SKM-1 treated with dmso at 0.1 percent for 144 hours (cell line): ENCODE measurements around the gene KCNJ6.

Experiments
- DNase-seq: peaks from one replicate; lab custom pipeline; 2025; ENCODE audit not compliant: unreplicated experiment; lab: John Stamatoyannopoulos, UW

The KCNJ6 gene

DNA sequence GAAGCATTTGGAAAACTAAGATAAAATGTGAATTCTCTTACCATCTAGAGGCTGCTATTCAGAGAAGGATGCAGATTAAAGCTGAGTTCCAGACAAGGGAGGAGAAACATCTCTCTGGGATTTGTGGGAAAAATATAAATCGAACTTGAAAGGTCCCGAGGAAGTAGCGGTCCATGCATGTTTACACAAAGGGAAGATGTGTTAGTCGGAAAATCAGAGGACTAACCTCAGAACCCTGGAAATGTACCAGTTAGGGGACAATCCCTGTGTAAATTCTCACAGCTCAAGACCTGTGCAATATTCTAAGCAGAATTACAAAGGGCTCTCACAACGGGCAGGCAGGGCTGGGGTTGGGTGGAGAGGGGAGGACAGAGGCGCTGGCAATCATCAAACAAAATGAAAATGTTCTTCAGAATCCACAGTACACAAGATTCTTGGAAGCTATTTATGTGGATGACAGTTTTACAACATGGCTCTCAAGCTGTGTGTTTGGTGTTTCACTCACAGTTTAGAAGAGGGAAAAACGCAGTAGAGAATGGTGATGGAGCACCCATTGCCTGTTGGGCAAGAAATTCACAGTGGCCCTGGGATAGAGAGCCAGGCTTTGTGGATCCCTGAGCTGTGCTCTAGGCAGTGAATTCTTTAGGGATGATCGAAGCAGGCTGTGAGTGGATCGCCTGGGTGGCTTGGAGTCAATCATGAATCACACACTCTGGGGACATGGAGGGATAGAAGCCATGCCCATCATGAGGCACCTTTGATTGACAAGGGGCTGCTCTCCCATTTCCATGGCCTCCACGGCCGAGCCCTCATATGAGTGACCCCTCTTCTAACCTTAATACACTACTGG is 47.6 kb downstream of the KCNJ6 start:
- DNase-seq = no peak

DNA sequence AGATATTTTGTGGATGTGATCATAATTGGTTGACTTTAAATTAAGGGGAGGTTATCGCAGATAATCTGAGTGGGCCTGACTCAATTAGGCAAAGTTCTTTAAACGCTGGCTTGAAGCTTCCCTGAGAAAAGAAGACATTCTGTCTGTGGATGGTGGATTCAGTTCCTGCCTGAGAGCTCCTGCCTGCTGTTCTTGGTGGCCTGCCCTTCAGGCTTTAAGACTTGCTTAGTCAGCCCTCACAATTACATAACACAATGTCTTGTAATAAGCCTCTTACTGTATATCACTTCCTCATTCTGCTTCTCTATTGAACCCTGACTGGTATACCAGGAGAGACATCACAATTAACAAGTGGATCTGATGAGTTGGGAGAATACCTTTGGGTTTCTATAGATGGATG is 50.2 kb downstream of the KCNJ6 start:
- DNase-seq = peak; percentile 96

GRCh38 chr21:37865156-37865555 is 51.1 kb downstream of the KCNJ6 start:
- DNase-seq = no peak

- DNase-seq = no peak
Measured at GRCh38 chr21:37863842-37864241, 52.4 kb downstream of the KCNJ6 start.

GRCh38 chr21:37862536-37862935 is 53.7 kb downstream of the KCNJ6 start:
- DNase-seq = peak; percentile 59

GRCh38 chr21:37861561-37861960 is 54.7 kb downstream of the KCNJ6 start:
- no peak for DNase-seq

DNA sequence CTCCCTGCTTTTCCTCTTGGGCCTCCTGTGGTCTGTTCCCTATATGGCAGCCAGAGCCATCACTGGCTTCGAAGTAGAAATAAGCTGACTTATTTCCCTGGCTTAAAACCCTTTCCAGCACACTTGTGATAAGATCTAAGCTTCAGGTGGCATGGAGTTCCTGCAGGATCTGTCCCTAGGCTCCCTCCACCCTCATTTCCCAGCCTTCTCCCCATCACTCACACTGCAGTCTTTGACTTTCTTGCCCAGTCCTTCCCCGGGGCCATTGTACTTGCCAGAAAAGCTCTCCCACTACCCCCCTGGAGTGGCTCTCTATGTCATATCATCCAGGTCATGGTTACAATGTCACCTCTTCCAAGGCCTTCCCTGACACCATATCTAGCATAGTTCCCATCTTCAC is 55.8 kb downstream of the KCNJ6 start:
- DNase-seq = no peak

- DNase-seq = no peak
Measured at GRCh38 chr21:37855647-37856625, 60.3 kb downstream of the KCNJ6 start.

DNA sequence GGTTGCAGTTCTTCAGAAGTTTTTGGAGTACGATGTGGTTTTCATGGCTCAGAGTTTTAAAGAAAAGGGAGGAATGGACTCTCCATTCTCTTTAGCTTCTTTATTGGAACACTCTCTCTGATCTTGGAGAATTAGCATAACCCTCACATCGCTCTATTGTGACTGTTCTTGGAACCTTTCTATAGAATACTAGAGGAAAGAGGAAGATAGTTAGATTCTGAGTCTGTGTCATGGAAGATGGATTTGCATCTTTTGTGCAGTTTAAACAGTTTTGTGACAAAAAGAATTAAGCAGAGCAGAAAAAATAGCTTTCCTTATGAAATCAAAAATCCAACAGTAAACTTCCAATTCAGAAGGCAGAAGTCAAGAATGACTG is 61.0 kb downstream of the KCNJ6 start:
- no peak for DNase-seq

DNA sequence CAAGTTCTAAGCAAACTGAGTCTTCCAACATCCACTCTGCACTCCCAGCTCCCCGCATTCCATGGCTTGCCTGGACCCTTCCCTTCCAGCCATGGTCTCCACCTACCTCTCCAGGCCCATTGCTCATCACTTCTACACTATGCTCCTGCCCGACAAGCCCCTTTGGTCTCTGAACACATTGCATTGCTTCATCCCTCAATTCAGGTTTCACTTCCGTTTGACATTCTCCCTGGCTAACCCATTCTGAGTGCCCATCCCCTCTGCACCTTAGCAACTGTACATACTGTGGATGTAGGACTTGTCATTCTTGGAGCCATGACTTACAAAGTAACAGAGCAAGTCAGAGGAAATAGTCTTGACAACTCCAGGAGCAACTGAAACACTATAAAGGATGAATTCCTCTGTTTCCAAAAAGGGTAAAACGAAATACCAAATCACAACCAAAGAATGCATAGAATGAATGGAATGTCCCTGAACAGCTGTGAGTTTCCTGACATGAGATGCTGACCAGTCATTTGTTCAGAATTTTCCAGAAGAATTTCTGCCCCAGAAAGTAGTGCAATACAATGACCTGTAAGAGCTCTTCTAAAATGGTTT is 66.7 kb downstream of the KCNJ6 start:
- peak; percentile 0 for DNase-seq

- DNase-seq = no peak
Measured at GRCh38 chr21:37848721-37849490, 67.4 kb downstream of the KCNJ6 start.

- DNase-seq = no peak
Measured at GRCh38 chr21:37845535-37845934, 70.7 kb downstream of the KCNJ6 start.

DNA sequence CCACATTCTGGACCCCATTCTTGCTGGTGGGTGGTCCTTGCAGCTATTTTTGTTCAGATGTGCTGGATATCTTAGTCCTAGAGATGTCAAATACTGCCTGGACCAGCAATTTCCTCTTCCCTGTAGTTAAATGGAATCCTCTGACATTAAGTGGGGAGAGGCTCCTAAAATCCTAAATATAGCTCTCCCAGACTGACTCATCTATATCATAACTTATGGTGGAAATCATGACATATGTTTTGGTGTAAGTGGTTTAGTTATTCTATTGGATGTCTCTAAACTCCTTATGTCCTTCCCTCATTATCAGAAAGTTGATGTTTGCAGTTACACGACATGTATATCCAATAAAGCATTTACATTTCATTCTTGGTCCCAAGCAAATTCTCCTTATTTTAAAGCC is 73.1 kb downstream of the KCNJ6 start:
- DNase-seq = no peak

DNA sequence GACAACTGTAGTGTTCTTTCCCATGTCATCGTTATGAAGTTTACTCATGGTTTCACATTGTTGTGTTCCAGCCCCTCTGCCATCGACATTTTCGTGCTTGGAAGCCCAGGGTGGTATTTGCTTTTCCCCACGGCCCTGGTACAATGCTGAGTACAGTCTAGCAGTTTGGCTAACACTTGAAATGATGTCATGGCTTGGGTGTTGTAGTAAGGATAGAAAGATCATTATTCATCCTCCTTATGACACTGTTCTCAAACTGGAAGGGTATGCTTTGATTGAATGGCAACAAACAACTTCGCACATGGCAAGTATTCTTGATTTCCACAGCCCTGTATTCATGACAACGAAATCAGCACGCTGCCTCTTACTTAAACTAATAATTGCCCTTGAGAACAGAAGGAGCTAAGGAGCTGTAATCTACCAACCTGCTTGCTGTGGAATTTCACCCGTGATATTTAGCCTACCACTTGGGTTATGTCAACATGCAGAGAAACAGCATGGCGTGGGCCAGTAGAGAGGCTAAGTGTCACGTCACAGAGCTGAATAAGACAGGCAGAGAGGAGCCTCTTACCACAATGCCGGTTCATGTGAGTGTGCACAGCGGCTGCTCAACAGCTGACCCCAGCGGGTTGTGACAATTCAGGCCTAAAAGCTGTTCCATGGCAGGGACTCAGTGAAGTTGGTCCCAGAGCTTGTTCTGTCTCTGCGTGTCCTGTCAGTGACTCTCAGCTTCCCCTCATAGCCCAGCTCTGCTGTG is 73.9 kb downstream of the KCNJ6 start:
- DNase-seq = no peak

DNA sequence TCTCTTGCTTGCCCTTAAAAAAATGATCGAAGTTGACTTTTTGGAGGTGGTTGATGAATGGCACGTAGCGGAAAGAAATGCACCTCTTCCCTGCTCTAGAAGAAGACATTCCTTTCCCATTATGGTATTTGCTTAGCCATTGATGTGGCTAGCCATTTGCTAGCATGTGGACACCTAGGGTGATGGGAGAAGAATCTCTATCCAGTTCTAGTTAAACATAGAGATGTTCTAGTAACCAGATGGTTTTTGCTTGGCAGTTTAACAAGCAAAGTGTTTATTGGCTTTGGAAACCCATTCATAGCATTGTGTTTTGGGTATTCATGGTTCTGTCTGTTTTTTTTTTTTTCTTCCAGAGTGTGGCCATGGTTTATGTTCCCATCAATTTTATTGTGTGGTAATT is 78.9 kb downstream of the KCNJ6 start:
- DNase-seq = no peak

- no peak for DNase-seq
Measured at GRCh38 chr21:37835481-37835880, 80.8 kb downstream of the KCNJ6 start.

GRCh38 chr21:37833301-37833700 is 83.0 kb downstream of the KCNJ6 start:
- DNase-seq = no peak

DNA sequence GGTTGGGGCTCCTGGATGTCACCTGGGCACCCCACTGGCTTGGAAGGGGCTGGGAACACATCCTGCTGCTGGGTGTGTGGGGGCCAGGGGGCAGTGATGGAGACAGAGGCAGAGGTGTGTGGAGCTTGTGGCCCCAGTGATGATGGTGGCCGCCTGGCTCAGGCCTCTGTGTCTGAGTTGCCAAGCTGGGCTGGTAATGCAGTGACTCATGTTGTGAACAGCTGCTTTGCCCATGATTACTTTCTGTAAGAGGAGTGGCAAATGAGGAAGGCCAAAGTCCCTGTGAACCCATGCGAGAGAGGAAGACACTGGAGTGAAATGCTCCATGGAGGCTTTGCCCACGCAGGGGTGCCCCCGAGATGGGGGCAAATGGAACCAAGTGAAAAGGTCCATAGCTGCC is 86.8 kb downstream of the KCNJ6 start:
- peak; percentile 42 for DNase-seq

GRCh38 chr21:37828991-37829390 is 87.3 kb downstream of the KCNJ6 start:
- DNase-seq = no peak

DNA sequence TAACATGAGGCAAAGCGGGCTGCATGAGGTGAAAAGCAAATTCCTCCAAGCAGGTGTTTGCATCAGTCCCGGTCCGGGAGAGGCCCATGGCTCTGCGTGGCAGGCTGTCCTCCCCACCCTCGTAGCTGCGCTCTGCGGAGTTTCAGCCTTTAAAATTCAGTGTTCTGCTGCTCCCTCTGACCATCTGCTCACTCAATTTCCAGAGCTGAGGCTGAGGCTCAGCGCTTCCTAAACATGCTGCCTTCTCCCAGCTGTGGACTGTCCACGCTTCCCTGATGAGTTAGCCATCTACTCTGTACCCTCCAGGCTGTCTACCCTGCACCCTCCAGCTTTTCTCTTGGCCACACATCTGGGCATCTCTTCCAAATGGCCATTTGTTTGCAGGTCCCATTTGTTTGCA is 87.7 kb downstream of the KCNJ6 start:
- no peak for DNase-seq
